ENCODE results near the gene SETDB2. TPM values are rescaled to one million over a fixed set of nuclear protein-coding genes. Genes with fewer than 3 reads are reported as not detected.

Gene SETDB2
- total RNA-seq, 1 donor: 16.4 TPM

GRCh38 chr13:49452725-49453457 lies 8.8 kb downstream of the SETDB2 start:
- H3K4me3 ChIP-seq (ENCODE audit: low read depth, low read length): no peak overlapping the region
- DNase-seq (ENCODE audit: low read depth): no peak
- no peak for TF ChIP-seq CTCF (IDR thresholded peaks at IDR 0.05; ENCODE audit: insufficient read depth, low read depth, low read length)

- DNase-seq (ENCODE audit: low read depth): no peak
- TF ChIP-seq CTCF (IDR thresholded peaks at IDR 0.05; ENCODE audit: insufficient read depth, low read depth, low read length): no peak
- H3K4me3 ChIP-seq (ENCODE audit: low read depth, low read length): no peak overlapping the region
These were observed 9.4 kb downstream of the SETDB2 start for GRCh38 chr13:49453465-49453864.

- no peak for TF ChIP-seq CTCF (IDR thresholded peaks at IDR 0.05; ENCODE audit: insufficient read depth, low read depth, low read length)
- peak overlapping the region; percentile 35 for H3K4me3 ChIP-seq (ENCODE audit: low read depth, low read length)
- DNase-seq (ENCODE audit: low read depth): peak; percentile 89
These were observed 10.4 kb downstream of the SETDB2 start for GRCh38 chr13:49454388-49455006.

- no peak for TF ChIP-seq CTCF (IDR thresholded peaks at IDR 0.05; ENCODE audit: insufficient read depth, low read depth, low read length)
- no peak overlapping the region for H3K4me3 ChIP-seq (ENCODE audit: low read depth, low read length)
- DNase-seq (ENCODE audit: low read depth): no peak
These were observed 10.9 kb downstream of the SETDB2 start for GRCh38 chr13:49455007-49455398.

- TF ChIP-seq CTCF (IDR thresholded peaks at IDR 0.05; ENCODE audit: insufficient read depth, low read depth, low read length): no peak
- no peak for DNase-seq (ENCODE audit: low read depth)
- no peak overlapping the region for H3K4me3 ChIP-seq (ENCODE audit: low read depth, low read length)
These were observed 12.1 kb downstream of the SETDB2 start for GRCh38 chr13:49456156-49456555.

GRCh38 chr13:49457221-49457620 lies 13.1 kb downstream of the SETDB2 start:
- DNase-seq (ENCODE audit: low read depth): no peak
- TF ChIP-seq CTCF (IDR thresholded peaks at IDR 0.05; ENCODE audit: insufficient read depth, low read depth, low read length): no peak
- H3K4me3 ChIP-seq (ENCODE audit: low read depth, low read length): no peak overlapping the region
